GM10266 (cell line): ENCODE results near the gene TMUB1.

Source experiments
- DNase-seq: peaks from one replicate; pipeline ENCODE4 v3.0.0; 2012; ENCODE audit errors: extremely low spot score
- TF ChIP-seq, protein P1 (sequence below): IDR thresholded peaks from 2 replicates; pipeline ENCODE4 v1.5.1; 2012; ENCODE audit warnings: mild to moderate bottlenecking, low read depth; ENCODE audit not compliant: control insufficient read depth, insufficient read depth; ENCODE audit errors: missing control alignments

The TMUB1 gene

GRCh38 chr7:151053096-151053495 is 30.2 kb downstream of the TMUB1 start:
- TF ChIP-seq, protein P1, sequence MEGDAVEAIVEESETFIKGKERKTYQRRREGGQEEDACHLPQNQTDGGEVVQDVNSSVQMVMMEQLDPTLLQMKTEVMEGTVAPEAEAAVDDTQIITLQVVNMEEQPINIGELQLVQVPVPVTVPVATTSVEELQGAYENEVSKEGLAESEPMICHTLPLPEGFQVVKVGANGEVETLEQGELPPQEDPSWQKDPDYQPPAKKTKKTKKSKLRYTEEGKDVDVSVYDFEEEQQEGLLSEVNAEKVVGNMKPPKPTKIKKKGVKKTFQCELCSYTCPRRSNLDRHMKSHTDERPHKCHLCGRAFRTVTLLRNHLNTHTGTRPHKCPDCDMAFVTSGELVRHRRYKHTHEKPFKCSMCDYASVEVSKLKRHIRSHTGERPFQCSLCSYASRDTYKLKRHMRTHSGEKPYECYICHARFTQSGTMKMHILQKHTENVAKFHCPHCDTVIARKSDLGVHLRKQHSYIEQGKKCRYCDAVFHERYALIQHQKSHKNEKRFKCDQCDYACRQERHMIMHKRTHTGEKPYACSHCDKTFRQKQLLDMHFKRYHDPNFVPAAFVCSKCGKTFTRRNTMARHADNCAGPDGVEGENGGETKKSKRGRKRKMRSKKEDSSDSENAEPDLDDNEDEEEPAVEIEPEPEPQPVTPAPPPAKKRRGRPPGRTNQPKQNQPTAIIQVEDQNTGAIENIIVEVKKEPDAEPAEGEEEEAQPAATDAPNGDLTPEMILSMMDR: no peak
- DNase-seq: no peak

DNA sequence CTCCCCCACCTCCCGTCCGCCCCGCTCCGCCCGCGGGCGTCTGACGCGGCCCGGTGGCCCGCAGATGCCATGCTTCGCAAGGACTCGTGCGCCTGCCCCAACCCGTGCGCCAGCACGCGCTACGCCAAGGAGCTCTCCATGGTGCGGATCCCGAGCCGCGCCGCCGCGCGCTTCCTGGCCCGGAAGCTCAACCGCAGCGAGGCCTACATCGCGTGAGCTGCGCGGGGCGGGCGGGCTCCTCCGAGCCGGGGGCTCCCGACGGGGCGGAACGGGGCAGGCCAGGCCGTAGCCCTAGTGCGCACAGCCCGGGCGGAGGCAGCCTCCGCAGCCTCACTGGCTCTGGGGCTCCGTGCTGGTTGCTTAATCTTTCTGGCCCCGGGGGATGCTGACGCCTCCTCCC is 32.2 kb downstream of the TMUB1 start:
- DNase-seq: no peak

DNA sequence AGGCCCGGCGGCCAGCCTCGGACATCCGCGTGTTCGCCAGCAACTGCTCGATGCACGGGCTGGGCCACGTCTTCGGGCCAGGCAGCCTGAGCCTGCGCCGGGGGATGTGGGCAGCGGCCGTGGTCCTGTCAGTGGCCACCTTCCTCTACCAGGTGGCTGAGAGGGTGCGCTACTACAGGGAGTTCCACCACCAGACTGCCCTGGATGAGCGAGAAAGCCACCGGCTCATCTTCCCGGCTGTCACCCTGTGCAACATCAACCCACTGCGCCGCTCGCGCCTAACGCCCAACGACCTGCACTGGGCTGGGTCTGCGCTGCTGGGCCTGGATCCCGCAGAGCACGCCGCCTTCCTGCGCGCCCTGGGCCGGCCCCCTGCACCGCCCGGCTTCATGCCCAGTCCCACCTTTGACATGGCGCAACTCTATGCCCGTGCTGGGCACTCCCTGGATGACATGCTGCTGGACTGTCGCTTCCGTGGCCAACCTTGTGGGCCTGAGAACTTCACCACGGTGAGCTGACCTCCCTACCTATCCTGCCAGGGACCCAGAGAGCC is 34.3 kb downstream of the TMUB1 start:
- TF ChIP-seq, protein P1: no peak
- no peak for DNase-seq

More for the DNA sequence above, 32.2 kb downstream of the TMUB1 start:
- TF ChIP-seq, protein P1: no peak

- no peak for DNase-seq
- TF ChIP-seq, protein P1: no peak
Observed at GRCh38 chr7:151047976-151048815, 35.1 kb downstream of the TMUB1 start, which contains the start of gene ASIC3. Gene ASIC3 (plus strand): TSS chr7:151048531. CDS start chr7:151048886, 355 bp downstream.

DNA sequence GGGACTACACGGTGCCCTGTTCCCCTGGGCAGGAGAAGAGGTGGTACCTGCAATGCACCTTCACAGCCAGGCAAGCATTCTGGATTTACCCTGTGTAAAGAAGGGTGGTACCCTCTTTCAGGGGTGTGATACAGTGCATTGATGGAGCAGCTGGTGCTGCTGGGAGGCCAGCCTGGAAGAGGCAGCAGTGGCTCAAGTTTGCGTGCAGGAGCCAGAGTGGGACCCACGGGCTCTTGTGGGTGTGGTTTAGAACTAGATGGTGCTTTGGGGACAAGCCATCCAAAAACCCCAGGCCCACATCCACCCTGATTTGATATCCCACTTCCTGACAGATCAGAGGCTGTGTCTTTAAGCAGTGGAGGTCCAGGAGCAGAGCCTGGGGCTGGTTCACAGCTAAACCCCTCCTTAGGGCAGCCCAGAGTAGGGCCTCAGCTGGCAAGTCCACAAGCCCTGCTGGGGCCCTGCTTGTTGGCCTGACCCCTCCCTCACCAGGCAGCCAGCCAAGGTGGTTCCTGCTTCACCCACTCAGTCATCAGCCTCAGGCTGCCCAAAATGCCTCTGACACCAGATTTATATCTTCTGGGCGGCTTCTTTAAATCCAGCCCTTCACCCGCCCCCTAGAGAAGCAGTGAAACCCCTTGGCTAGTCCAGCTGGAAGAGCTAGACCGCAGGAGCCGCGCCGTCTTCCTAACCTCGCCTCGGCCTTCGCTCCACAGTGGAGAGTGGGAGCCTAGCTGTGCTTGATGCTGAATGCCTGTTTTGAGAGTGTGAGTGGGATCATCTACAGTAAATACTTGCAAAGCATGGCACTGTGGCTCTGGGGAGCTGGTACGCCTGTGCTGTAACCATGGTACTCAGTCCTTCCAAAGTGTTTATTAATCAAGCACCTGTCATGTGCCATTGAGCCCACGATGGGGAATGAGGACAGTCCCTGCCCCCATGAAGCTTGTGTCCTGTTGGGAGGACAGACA is 36.4 kb downstream of the TMUB1 start:
- no peak for DNase-seq
- TF ChIP-seq, protein P1: no peak

DNA sequence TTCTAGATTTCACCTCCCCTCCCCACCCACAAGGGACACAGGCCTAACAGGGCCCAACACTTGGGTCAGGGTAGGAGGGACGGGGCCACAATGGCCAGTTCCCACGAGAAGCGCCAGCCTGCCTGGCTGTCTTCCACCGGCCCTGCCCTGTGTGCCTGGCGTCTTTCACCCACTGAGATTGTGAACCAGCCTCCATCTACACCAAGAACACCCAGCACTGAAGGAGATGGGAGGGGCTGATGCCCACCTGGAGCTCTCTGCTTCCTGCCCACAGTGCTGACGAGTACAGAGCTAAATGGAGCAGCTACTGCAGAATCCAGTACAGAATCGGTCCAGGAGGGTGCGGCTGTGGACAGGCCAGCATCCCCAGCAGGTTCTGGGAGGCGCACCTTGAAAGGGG is 37.3 kb downstream of the TMUB1 start:
- TF ChIP-seq, protein P1: no peak
- DNase-seq: no peak
